ENCODE data around the gene HNRNPA0. TPM values are rescaled to one million over a fixed set of nuclear protein-coding genes. Genes with fewer than 3 reads are reported as not detected.

The HNRNPA0 gene
- total and polyA plus RNA-seq, 10 donors, result 11.2 to 32.3 (median 22.1) TPM

- Histone ChIP-seq H3K4me3 (no peak overlapping the region), H3K9me3 (no peaks in the 10 kb centered on the region), H3K27me3 (replicated peaks in 1 of 7) (peaks cover 0 to 3% (median 0%) of the 10 kb centered on the region in 7 donors), H3K4me1 (peaks cover 5 to 25% (median 19%) of the 10 kb centered on the region in 6 donors), H3K36me3 (no peaks in the 10 kb centered on the region), H3K27ac (no peak overlapping the region)
- DNase-seq, result no peak
- TF ChIP-seq POLR2AphosphoS5 (IDR thresholded peaks at IDR 0.05) (no peak), POLR2A (IDR thresholded peaks at IDR 0.05) (no peak), CTCF (IDR thresholded peaks at IDR 0.05 in 8 of 11, conservative IDR thresholded peaks at IDR 0.05 in 3 of 11) (no peak)
- 79 to 97% (median 87%) methylated on average over 3 of the region's 3 CpGs for WGBS, 5 donors
- intact Hi-C loops (cut with DNase I; ENCODE audit: low total_unique reads), result no loop called here
Observed at GRCh38 chr5:137731176-137731575, 23.0 kb downstream of the HNRNPA0 start.

GRCh38 chr5:137730336-137730735 lies 23.8 kb downstream of the HNRNPA0 start:
- Histone ChIP-seq H3K4me3 (no peak overlapping the region), H3K27me3 (replicated peaks in 1 of 7) (no peaks in the 10 kb centered on the region), H3K9me3 (no peaks in the 10 kb centered on the region), H3K27ac (no peak overlapping the region), H3K4me1 (peaks cover 0 to 17% (median 11%) of the 10 kb centered on the region in 6 donors), H3K36me3 (no peaks in the 10 kb centered on the region)
- no peak for DNase-seq
- intact Hi-C loops (cut with DNase I; ENCODE audit: low total_unique reads), result no loop called here
- no peak for TF ChIP-seq CTCF (IDR thresholded peaks at IDR 0.05 in 8 of 11, conservative IDR thresholded peaks at IDR 0.05 in 3 of 11)
- TF ChIP-seq POLR2A (IDR thresholded peaks at IDR 0.05), result no peak
- no peak for TF ChIP-seq POLR2AphosphoS5 (IDR thresholded peaks at IDR 0.05)

- Histone ChIP-seq H3K36me3 (no peaks in the 10 kb centered on the region), H3K27me3 (replicated peaks in 1 of 7) (no peaks in the 10 kb centered on the region), H3K9me3 (no peaks in the 10 kb centered on the region), H3K4me3 (no peak overlapping the region), H3K4me1 (no peaks in the 10 kb centered on the region), H3K27ac (no peak overlapping the region)
- WGBS, 5 donors, result 79 to 97% (median 91%) methylated on average over 1 of the region's 1 CpG
- no peak for DNase-seq
- intact Hi-C loops (cut with DNase I; ENCODE audit: low total_unique reads), result no loop called here
- TF ChIP-seq POLR2AphosphoS5 (IDR thresholded peaks at IDR 0.05) (no peak), CTCF (IDR thresholded peaks at IDR 0.05 in 8 of 11, conservative IDR thresholded peaks at IDR 0.05 in 3 of 11) (no peak), POLR2A (IDR thresholded peaks at IDR 0.05) (no peak)
Observed at GRCh38 chr5:137728048-137728447, 26.1 kb downstream of the HNRNPA0 start.

GRCh38 chr5:137727623-137728022 lies 26.5 kb downstream of the HNRNPA0 start:
- H3K27ac ChIP-seq, result no peak overlapping the region
- no peaks in the 10 kb centered on the region for H3K36me3 ChIP-seq
- 90 to 95% (median 90%) methylated on average over 2 of the region's 2 CpGs for WGBS, 5 donors
- H3K4me3 ChIP-seq, result no peak overlapping the region
- H3K4me1 ChIP-seq, result no peaks in the 10 kb centered on the region
- no peaks in the 10 kb centered on the region for H3K9me3 ChIP-seq
- no peak for TF ChIP-seq POLR2A (IDR thresholded peaks at IDR 0.05)
- TF ChIP-seq CTCF (IDR thresholded peaks at IDR 0.05 in 8 of 11, conservative IDR thresholded peaks at IDR 0.05 in 3 of 11), result no peak
- no peak for TF ChIP-seq POLR2AphosphoS5 (IDR thresholded peaks at IDR 0.05)
- intact Hi-C loops (cut with DNase I; ENCODE audit: low total_unique reads), result no loop called here
- no peak for DNase-seq
- H3K27me3 ChIP-seq (replicated peaks in 1 of 7), result no peaks in the 10 kb centered on the region

Measured in spleen (tissue), 11 donors.